Measurements from ENCODE around the gene THOP1.

The THOP1 gene

DNA sequence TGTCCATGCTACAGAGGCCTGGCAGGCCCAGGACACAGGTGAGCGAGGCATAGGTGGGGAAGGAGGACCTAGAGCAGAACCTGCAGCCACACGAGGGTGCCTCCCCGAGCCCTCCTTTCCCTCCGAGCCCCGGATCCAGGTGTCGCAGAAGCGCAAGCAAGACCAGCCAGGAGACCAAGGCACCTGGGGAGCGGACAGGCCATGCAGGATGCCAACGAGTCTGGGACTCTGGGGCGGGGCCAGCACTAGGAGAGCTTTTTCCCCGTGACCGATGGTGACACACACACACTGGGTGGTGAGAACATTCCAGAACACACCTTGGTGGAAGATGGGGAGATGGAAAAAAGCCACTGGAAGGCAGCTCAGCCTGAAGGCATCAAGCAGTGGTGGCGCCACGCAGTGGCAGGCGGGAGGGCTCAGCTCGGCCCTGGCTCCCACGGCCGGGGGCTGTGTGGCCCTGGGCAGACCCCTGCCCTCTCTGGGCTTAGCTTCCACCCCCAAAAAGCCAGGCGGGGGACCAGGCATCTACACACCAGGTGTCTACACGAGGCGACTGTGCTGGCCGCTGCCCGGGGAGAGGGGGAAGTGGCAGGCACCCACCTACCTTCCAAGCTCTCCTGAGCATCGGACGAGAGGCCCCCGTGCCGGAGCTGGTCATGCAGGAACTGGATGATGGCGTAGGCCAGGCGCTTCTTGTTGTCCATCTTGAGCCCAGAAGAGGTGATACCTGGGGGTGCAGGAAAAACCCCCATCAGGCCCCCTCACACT is 16.8 kb upstream of the THOP1 start:
- Histone ChIP-seq H3K9me3 (ENCODE audit: control insufficient read depth, insufficient read depth, low read length) (no peaks in the 10 kb centered on the region), H3K36me3 (ENCODE audit: insufficient read depth, low read length) (no peaks in the 10 kb centered on the region; the same call in 1 of the 2 replicates), H3K4me1 (ENCODE audit: insufficient read depth, low read length) (no peaks in the 10 kb centered on the region), H3K9ac (ENCODE audit: low read depth, low read length) (no peak overlapping the region; the same call in 1 of the 2 replicates)

DNA sequence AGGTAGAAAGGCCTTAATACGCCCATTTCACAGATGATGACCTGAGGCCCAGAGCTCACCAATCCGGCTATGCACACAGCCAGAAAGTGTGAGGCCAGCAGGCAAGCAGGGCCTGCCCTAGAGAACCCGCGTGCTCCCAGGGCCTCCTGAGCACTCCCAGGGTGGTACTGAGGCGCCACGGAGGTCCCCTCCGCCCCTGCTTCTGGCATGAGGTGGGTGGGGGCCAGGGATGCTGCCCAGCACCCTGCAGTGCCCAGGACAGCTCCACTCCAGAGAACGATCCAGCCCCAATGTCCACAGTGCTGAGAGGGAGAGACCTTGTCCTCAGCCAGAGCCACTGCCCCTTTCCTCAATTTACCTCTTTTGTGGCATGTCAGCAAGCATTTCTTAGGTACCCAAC is 16.1 kb upstream of the THOP1 start:
- H3K9me3 ChIP-seq (ENCODE audit: control insufficient read depth, insufficient read depth, low read length) = no peaks in the 10 kb centered on the region
- H3K36me3 ChIP-seq (ENCODE audit: insufficient read depth, low read length) = no peaks in the 10 kb centered on the region

DNA sequence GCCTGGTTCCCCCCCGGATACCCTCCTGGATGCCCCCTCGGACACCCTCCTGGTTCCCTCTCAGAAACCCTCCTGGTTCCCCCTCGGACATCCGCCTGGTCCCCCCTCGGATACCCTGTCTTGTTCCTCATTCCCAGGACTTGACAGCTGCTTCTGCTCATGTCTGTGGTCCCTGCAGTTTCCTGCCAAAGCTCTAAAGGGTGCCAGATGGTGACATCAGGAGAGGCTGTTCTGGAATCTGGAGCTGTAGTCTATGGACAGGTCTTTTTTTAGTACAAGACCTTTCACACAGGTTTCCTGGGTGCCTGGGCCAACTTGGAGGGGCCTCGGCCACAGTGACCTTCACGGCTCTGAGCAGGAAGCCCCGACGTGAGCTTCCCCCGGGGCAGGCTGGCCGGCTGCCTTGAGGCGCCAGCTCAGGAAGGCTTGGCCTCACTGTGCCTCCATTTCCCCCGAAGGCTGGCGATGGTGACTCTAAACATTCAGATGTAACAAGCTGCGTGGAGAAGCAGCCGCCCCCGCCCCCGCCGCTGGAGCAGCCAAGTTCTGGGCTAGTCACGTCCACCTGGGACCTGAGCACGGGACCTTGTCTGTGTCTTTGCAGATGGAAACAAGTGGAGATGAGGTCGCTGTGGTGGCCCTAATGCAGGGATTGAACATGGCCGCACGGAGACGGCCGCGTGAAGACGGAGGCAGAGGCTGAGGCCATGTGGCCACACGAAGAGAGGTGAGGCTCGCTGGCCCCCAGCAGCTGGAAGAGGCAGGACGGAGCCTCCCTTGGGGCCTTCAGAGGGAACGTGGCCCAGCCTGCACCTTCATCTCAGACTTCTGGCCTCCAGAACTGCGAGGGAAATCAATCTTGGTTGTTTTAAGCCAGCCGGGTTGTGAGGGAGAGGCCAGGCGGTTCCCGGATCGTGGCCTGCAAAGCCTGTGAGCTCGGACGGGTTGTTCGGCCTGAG is 15.0 kb upstream of the THOP1 start:
- no peaks in the 10 kb centered on the region for H3K4me1 ChIP-seq (ENCODE audit: insufficient read depth, low read length)
- no peaks in the 10 kb centered on the region for H3K36me3 ChIP-seq (ENCODE audit: insufficient read depth, low read length)
- no peaks in the 10 kb centered on the region for H3K9me3 ChIP-seq (ENCODE audit: control insufficient read depth, insufficient read depth, low read length)
- no peak overlapping the region for H3K9ac ChIP-seq (ENCODE audit: low read depth, low read length)

More for the DNA sequence above, 16.1 kb upstream of the THOP1 start:
- Histone ChIP-seq H3K4me1 (ENCODE audit: insufficient read depth, low read length) (no peaks in the 10 kb centered on the region), H3K9ac (ENCODE audit: low read depth, low read length) (no peak overlapping the region)

DNA sequence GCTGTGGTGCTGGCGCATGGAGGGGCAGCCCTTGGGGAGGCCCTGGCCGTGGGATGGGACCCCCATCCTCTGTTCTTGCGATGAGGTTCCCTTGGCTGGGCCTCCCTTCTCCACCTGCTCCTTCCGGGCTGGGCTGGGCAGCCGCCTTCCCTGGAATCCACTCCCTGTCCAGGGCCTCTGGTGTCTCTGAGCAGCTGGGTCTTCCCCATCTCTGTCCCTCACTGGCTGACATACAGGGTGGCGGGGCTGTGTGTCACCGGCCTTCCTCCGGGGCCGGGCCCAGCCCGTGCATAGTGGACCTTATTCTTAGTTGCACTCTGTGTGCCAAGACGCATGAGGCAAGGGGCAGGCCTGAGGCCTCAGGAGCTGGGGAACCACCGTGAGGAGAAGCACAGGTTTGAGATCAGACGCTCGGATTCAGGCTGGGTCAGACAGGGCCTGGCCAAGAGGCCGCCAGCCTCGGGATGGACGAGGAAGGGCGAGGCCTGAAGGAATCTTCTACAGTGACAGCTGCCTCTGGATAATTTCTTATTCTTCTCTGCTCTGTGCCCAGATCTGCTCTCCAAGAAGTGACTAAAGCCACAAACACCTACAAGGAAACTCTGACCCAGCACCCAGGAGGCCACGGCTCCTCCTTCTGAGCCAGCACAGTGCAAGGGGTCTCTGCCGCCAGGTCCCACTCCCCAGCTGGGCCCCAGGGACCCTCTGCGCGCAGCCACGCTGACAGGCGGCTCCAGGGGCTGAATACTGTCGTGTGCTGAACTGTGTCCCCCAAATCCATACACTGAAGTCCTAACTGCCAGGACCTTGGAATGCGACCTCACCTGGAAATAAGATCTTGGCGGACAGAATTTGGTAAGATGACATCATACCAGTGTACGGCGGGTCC is 13.3 kb upstream of the THOP1 start:
- Histone ChIP-seq H3K36me3 (ENCODE audit: insufficient read depth, low read length) (no peaks in the 10 kb centered on the region), H3K4me1 (ENCODE audit: insufficient read depth, low read length) (no peaks in the 10 kb centered on the region), H3K9ac (ENCODE audit: low read depth, low read length) (no peak overlapping the region), H3K9me3 (ENCODE audit: control insufficient read depth, insufficient read depth, low read length) (no peaks in the 10 kb centered on the region)

DNA sequence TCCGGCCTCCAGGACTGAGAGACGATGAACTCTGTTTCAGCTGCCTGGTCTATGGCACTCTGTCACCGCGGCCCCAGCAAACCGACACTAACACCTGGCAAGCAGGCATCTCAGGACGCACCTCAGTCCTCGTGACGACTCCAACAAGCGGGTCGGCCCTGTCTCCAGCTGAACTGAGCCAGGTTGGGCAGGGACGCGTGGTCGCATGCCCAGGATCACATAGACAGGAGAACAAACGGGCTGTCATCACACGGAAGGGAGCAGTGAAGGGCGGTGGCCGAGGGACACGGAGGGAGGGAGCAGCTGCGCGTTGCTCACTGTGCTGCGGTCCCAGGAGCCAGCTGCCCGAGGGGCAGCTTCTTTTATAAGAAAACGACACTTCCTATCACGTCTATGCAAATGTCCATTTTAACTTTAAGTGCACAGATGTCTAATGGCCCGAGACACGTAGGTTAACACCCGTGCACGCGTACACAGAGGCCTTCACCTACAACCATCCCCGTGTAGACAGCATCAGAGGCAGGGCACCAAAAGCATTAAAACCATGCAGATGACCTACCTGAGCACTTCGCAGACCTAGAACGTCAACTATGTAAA is 11.1 kb upstream of the THOP1 start:
- H3K4me1 ChIP-seq (ENCODE audit: insufficient read depth, low read length) = no peaks in the 10 kb centered on the region
- H3K9me3 ChIP-seq (ENCODE audit: control insufficient read depth, insufficient read depth, low read length) = no peaks in the 10 kb centered on the region
- no peak overlapping the region for H3K9ac ChIP-seq (ENCODE audit: low read depth, low read length)
- H3K36me3 ChIP-seq (ENCODE audit: insufficient read depth, low read length) = no peaks in the 10 kb centered on the region

DNA sequence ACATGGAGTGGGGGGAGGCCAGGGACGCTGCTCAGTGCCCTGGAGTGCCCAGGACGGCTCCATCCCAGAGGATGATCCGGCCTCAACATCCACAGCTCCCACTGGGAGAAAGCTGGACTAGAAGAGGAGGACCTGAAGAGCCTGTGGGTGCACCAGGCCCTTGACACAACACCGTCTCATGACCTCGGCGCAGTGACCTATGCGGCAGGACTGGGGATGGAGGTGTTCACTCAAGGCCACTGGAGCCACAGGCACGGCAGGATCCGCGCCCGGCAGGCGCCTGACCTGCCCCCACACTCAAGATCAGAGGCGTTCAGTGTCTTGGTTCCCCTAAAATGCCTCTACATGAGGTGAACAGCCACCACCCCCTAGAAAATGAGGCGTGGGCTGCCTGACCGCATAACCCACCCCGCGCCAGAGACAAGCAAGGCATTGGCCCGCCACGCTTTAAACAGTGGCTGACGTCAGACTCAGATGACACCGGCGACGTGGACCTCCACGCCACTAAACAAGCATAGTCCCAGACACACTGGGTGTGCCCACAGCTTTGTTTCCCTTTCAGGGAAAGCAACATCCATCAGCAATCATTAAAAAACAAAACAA is 10.2 kb upstream of the THOP1 start:
- Histone ChIP-seq H3K36me3 (ENCODE audit: insufficient read depth, low read length) (no peaks in the 10 kb centered on the region; the same call in 1 of the 2 replicates), H3K4me1 (ENCODE audit: insufficient read depth, low read length) (no peaks in the 10 kb centered on the region), H3K9ac (ENCODE audit: low read depth, low read length) (no peak overlapping the region), H3K9me3 (ENCODE audit: control insufficient read depth, insufficient read depth, low read length) (no peaks in the 10 kb centered on the region)

DNA sequence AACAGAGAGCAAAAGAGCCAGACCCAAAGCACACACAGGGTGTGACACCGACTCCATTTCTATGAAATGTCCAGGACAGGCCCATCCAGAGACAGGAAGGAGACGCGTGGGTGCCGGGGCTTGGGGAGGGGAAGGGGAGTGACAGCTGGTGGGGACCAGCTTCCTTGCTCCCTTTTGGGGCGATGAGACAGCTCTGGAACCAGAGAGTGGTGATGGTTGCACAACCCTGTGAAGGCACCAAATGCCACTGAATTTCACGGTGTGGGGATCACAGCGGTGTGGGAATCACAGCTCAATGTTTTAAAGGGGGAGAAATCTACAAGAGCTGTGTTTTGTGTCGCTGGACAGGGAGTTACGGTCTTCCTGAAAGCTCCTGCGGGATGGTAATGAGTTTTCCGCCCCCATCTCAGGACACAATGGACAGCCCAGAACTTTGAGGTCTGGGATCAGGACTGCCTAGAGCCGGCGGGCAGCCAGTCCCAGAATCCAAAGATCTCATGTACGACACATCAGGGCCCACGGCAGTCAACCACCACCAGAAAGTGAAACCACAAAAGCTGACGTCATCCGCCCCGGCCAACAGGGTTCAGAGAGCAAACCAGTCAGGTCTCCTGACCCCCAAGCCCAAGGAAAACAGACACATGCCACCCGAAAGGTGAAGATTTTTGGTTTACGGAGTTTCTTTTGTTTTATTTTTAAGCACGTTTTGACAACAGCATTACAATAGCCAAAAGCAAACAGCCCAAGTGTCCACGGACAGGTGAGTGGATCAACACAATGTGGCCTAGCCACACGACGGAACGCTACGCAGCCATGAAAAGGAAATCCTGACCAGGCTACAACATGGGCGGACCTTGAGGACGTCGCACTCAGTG is 9.5 kb upstream of the THOP1 start:
- H3K4me1 ChIP-seq (ENCODE audit: insufficient read depth, low read length) = no peaks in the 10 kb centered on the region
- H3K9ac ChIP-seq (ENCODE audit: low read depth, low read length) = no peak overlapping the region
- no peaks in the 10 kb centered on the region for H3K9me3 ChIP-seq (ENCODE audit: control insufficient read depth, insufficient read depth, low read length)
- H3K36me3 ChIP-seq (ENCODE audit: insufficient read depth, low read length) = no peaks in the 10 kb centered on the region; the same call in 1 of the 2 replicates

DNA sequence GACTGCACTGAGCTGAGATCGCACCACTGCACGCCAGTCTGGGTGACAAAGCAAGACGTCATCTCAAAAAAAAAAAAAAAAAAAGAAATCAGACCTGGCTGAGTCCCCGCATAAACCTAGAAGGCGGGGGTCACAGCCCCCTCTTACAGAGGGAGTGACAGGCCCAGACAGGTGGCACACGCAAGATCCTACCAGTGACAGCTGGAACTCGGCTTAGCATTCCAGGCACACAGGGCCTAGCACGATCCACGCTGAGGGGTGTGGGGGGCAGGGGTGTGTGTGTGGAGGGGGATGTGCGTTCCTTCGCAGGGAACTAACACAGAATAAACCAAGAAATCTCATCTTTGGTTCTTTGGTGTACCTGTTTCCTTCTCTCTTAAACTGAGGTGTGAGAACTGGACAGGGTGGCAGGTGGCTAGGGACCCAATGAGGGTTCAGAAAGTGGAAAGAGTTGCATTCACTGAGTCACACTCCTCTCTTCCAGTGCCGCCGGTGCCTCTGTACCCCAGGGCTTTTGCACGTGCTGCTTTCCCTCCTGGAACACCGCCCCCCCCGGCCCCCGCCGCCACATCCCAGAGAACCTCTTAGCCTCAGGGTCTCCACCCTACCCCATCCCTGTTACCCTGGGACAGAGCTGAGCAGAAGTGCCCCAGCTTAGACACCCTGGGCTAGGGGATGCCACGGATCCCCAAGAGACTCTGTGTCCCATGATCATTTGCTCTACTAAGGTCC is 7.2 kb upstream of the THOP1 start:
- Histone ChIP-seq H3K4me1 (ENCODE audit: insufficient read depth, low read length) (no peaks in the 10 kb centered on the region; the same call in 1 of the 2 replicates), H3K9ac (ENCODE audit: low read depth, low read length) (no peak overlapping the region), H3K9me3 (ENCODE audit: control insufficient read depth, insufficient read depth, low read length) (no peaks in the 10 kb centered on the region), H3K36me3 (ENCODE audit: insufficient read depth, low read length) (no peaks in the 10 kb centered on the region; the same call in 1 of the 2 replicates)

DNA sequence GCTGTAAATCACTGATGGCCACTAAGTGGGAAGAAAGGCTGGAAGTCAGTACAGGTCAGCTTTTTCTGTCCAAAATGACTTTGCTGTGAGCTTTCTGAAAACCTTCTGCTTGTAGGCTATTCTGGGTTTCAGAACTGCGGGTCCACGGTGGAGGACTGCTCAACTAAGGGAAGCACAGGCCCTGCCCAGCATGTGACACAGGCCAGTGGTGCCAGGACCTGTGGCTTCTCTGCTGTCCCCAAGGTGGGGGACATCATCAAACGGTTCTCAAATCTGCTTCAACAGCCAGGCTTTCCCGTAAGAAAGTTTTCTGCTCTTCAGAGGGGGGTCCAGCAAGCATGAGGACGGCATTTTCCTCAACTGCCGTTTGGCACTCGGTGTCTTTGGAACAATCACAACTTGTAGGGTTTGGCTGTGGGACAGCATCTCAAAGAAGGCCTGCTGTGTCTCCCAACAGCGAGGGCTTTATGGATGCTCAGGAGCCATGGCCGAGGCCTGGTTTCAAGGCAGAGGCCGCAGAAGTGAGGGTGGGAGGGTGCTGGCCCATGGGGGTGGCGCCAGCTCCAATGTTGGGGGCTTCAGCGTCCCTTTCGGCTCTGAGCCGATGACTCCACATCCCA is 6.1 kb upstream of the THOP1 start:
- Histone ChIP-seq H3K4me1 (ENCODE audit: insufficient read depth, low read length) (no peaks in the 10 kb centered on the region; the same call in 1 of the 2 replicates), H3K9ac (ENCODE audit: low read depth, low read length) (no peak overlapping the region), H3K36me3 (ENCODE audit: insufficient read depth, low read length) (no peaks in the 10 kb centered on the region; the same call in 1 of the 2 replicates), H3K9me3 (ENCODE audit: control insufficient read depth, insufficient read depth, low read length) (no peaks in the 10 kb centered on the region)

DNA sequence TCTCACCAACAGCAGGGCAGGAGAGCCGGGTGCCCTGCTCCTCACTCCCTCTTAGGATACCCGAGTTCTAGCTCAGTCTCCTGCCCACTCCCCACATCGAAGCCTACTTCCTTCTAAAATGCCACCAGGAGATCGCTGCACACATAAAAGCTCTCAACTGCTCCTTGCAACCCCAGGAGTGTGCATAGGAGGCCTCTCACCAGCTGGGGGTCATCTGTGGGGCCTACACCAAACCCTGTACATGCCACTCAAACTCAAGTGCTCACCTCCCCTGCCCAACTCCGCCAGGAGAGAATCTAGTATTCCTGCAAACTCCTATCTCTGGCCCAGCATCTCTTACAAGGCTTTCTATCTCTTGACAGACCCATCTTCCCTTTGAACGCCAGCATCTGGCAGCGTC is 5.0 kb upstream of the THOP1 start:
- Histone ChIP-seq H3K9me3 (ENCODE audit: control insufficient read depth, insufficient read depth, low read length) (no peaks in the 10 kb centered on the region), H3K36me3 (ENCODE audit: insufficient read depth, low read length) (no peaks in the 10 kb centered on the region; the same call in 1 of the 2 replicates), H3K9ac (ENCODE audit: low read depth, low read length) (no peak overlapping the region), H3K4me1 (ENCODE audit: insufficient read depth, low read length) (no peaks in the 10 kb centered on the region; the same call in 1 of the 2 replicates)

DNA sequence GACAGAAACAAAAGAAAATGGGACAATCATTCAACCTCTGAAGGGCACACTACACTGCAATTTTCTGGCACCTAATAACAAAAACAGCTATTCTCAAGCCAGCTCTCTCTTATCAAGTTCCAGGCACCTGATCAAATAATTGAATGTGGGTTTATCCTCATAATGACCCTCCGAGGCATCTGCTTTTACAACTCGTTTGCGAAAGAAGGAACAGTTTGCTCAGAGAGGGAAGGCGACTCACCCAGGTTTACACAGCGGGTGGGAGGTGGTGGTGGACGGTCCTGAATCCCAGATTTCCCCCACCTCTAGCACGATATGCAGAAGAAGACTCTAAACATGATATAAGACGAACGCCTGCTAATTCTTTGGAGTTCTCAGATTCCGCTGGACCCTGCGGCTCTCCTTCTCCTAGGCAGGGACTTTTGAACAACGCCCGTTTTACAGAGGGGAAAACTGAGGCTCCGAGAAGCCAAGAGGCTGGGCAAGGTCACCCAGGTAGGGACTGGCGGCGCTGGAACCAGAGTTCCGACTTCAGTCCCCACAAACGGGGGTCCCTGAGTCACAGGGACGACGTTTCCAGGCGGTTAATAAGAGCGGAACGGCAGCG is 2.9 kb upstream of the THOP1 start:
- H3K4me1 ChIP-seq (ENCODE audit: insufficient read depth, low read length) = no peaks in the 10 kb centered on the region; the same call in 1 of the 2 replicates
- no peaks in the 10 kb centered on the region for H3K9me3 ChIP-seq (ENCODE audit: control insufficient read depth, insufficient read depth, low read length)
- no peaks in the 10 kb centered on the region; the same call in 1 of the 2 replicates for H3K36me3 ChIP-seq (ENCODE audit: insufficient read depth, low read length)
- H3K9ac ChIP-seq (ENCODE audit: low read depth, low read length) = peak overlapping the region; percentile 100
